ENCODE data around the gene AANAT. TPM values are rescaled to one million over a fixed set of nuclear protein-coding genes. Genes with fewer than 3 reads are reported as not detected.

The AANAT gene
- total RNA-seq, 4 donors from 2014 or later = not detected

- H3K27ac ChIP-seq = peak overlapping the region; percentile 42 to 53
- TF ChIP-seq CTCF (IDR thresholded peaks at IDR 0.05) (no peak), POLR2A (IDR thresholded peaks at IDR 0.05) (no peak)
- peak; percentile 59 to 62 for DNase-seq
Observed at GRCh38 chr17:76497979-76498875, 30.8 kb downstream of the AANAT start.

GRCh38 chr17:76498876-76499251, 31.5 kb downstream of the AANAT start:
- H3K36me3 ChIP-seq = no peaks in the 10 kb centered on the region
- peak overlapping the region in 1 of 2 donors; percentile 42 for H3K27ac ChIP-seq
- H3K9me3 ChIP-seq = no peaks in the 10 kb centered on the region
- intact Hi-C loops (cut with DNase I; ENCODE audit: low total_unique reads) = no loop called here
- H3K4me1 ChIP-seq = peaks cover 0 to 4% of the 10 kb centered on the region in 2 donors
- DNase-seq = no peak
- H3K4me3 ChIP-seq = no peak overlapping the region
- TF ChIP-seq POLR2A (IDR thresholded peaks at IDR 0.05) (no peak), CTCF (IDR thresholded peaks at IDR 0.05) (no peak)
- no peaks in the 10 kb centered on the region for H3K27me3 ChIP-seq

More at GRCh38 chr17:76497979-76498875, 30.8 kb downstream of the AANAT start:
- H3K4me3 ChIP-seq = no peak overlapping the region
- H3K9me3 ChIP-seq = no peaks in the 10 kb centered on the region
- H3K4me1 ChIP-seq = peaks cover 0 to 4% of the 10 kb centered on the region in 2 donors
- H3K27me3 ChIP-seq = no peaks in the 10 kb centered on the region
- H3K36me3 ChIP-seq = no peaks in the 10 kb centered on the region
- intact Hi-C loops (cut with DNase I; ENCODE audit: low total_unique reads) = no loop called here

GRCh38 chr17:76499267-76499667, 31.9 kb downstream of the AANAT start:
- H3K4me3 ChIP-seq = no peak overlapping the region
- H3K9me3 ChIP-seq = no peaks in the 10 kb centered on the region
- TF ChIP-seq CTCF (IDR thresholded peaks at IDR 0.05) = no peak
- no peak for TF ChIP-seq POLR2A (IDR thresholded peaks at IDR 0.05)
- DNase-seq = no peak
- H3K27me3 ChIP-seq = no peaks in the 10 kb centered on the region
- intact Hi-C loops (cut with DNase I; ENCODE audit: low total_unique reads) = no loop called here
- no peak overlapping the region for H3K27ac ChIP-seq
- peaks cover 0 to 4% of the 10 kb centered on the region in 2 donors for H3K4me1 ChIP-seq
- H3K36me3 ChIP-seq = no peaks in the 10 kb centered on the region

- no peaks in the 10 kb centered on the region for H3K36me3 ChIP-seq
- DNase-seq = no peak
- intact Hi-C loops (cut with DNase I; ENCODE audit: low total_unique reads) = no loop called here
- peak overlapping the region; percentile 53 to 66 for H3K27ac ChIP-seq
- no peaks in the 10 kb centered on the region for H3K9me3 ChIP-seq
- H3K27me3 ChIP-seq = no peaks in the 10 kb centered on the region
- TF ChIP-seq POLR2A (IDR thresholded peaks at IDR 0.05) (no peak), CTCF (IDR thresholded peaks at IDR 0.05) (no peak)
- H3K4me3 ChIP-seq = peak overlapping the region; percentile 10 to 52
- H3K4me1 ChIP-seq = peaks cover 0 to 4% of the 10 kb centered on the region in 2 donors
Observed at GRCh38 chr17:76500074-76500746, 32.8 kb downstream of the AANAT start.

- intact Hi-C loops (cut with DNase I; ENCODE audit: low total_unique reads) = no loop called here
- H3K36me3 ChIP-seq = no peaks in the 10 kb centered on the region
- H3K4me1 ChIP-seq = peaks cover 0 to 4% of the 10 kb centered on the region in 2 donors
- DNase-seq = no peak
- H3K4me3 ChIP-seq = peak overlapping the region; percentile 10 to 52
- H3K27me3 ChIP-seq = no peaks in the 10 kb centered on the region
- TF ChIP-seq CTCF (IDR thresholded peaks at IDR 0.05) (no peak), POLR2A (IDR thresholded peaks at IDR 0.05) (no peak)
- no peaks in the 10 kb centered on the region for H3K9me3 ChIP-seq
- H3K27ac ChIP-seq = peak overlapping the region; percentile 53 to 66
Observed at GRCh38 chr17:76500747-76501017, 33.3 kb downstream of the AANAT start.

All from uterus (tissue), 4 donors.